Measurements from ENCODE around the gene SLC15A5.

The SLC15A5 gene

DNA sequence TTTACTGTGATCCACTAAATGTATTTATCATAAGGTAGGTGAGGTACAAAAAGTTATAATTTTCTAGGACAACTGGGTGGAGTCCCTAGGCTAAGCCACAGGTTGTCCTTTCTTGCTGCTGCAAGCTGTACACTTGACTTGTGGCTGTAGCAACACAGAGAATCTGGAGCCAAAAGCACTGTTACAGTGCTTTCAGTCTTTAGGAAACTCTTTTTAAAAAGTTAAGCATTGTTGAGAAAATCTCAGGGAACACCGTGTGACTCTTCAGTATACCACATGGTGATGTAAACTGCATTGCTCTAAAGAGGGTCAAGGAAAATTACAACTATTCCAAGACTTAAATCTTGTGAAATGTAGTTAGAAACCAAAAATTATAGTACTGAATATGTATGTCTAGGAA lies 11.4 kb downstream of the SLC15A5 start:
- no peaks in the 10 kb centered on the region for H3K36me3 ChIP-seq (ENCODE audit: control insufficient read depth in 2 of 2, insufficient read depth in 2 of 2, low read length in 2 of 2)
- H3K27ac ChIP-seq (ENCODE audit: low read length) = no peak overlapping the region
- no peak overlapping the region for H3K4me3 ChIP-seq (ENCODE audit: low read length in 2 of 2)
- no peaks in the 10 kb centered on the region for H3K4me1 ChIP-seq (ENCODE audit: control insufficient read depth, insufficient read depth, low read length)
- no peaks in the 10 kb centered on the region for H3K27me3 ChIP-seq (ENCODE audit: control insufficient read depth in 1 of 2, insufficient read depth in 2 of 2, low read length in 2 of 2)
- H3K9ac ChIP-seq (ENCODE audit: low read length in 2 of 2) = no peak overlapping the region
- no peaks in the 10 kb centered on the region for H3K9me3 ChIP-seq (ENCODE audit: control insufficient read depth in 2 of 2, low read length in 2 of 2)

- H3K9ac ChIP-seq (ENCODE audit: low read length in 2 of 2) = no peak overlapping the region
- H3K36me3 ChIP-seq (ENCODE audit: control insufficient read depth in 2 of 2, insufficient read depth in 2 of 2, low read length in 2 of 2) = no peaks in the 10 kb centered on the region
- H3K4me1 ChIP-seq (ENCODE audit: control insufficient read depth, insufficient read depth, low read length) = no peaks in the 10 kb centered on the region
- no peaks in the 10 kb centered on the region for H3K27me3 ChIP-seq (ENCODE audit: control insufficient read depth in 1 of 2, insufficient read depth in 2 of 2, low read length in 2 of 2)
- H3K4me3 ChIP-seq (ENCODE audit: low read length in 2 of 2) = no peak overlapping the region
- H3K27ac ChIP-seq (ENCODE audit: low read length) = no peak overlapping the region
- no peaks in the 10 kb centered on the region for H3K9me3 ChIP-seq (ENCODE audit: control insufficient read depth in 2 of 2, low read length in 2 of 2)
These were observed 15.5 kb downstream of the SLC15A5 start for GRCh38 chr12:16261944-16262475.

GRCh38 chr12:16260206-16260605 lies 17.3 kb downstream of the SLC15A5 start:
- H3K27ac ChIP-seq (ENCODE audit: low read length) = no peak overlapping the region
- no peaks in the 10 kb centered on the region for H3K27me3 ChIP-seq (ENCODE audit: control insufficient read depth in 1 of 2, insufficient read depth in 2 of 2, low read length in 2 of 2)
- H3K4me1 ChIP-seq (ENCODE audit: control insufficient read depth, insufficient read depth, low read length) = no peaks in the 10 kb centered on the region
- H3K36me3 ChIP-seq (ENCODE audit: control insufficient read depth in 2 of 2, insufficient read depth in 2 of 2, low read length in 2 of 2) = no peaks in the 10 kb centered on the region
- H3K9me3 ChIP-seq (ENCODE audit: control insufficient read depth in 2 of 2, low read length in 2 of 2) = no peaks in the 10 kb centered on the region
- no peak overlapping the region for H3K4me3 ChIP-seq (ENCODE audit: low read length in 2 of 2)
- no peak overlapping the region for H3K9ac ChIP-seq (ENCODE audit: low read length in 2 of 2)

DNA sequence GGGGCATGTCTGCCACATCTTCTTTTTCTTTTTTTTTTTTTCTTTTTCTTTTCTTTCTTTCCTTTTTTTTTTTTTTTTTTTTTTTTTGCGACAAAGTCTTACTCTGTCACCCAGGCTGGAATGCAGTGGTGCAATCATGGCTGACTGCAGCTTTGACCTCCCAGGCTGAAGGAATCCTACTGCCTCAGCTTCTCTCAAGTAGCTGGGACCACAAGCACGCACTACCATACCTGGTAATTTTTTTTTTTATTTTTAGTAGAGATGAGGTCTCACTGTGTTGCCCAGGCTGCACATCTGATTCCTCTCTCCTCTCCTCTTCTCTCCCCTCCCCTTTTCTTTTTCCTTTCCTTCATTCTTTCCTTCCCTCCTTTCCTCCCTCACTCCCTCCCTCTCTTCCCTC lies 18.5 kb downstream of the SLC15A5 start:
- Histone ChIP-seq H3K4me1 (ENCODE audit: control insufficient read depth, insufficient read depth, low read length) (no peaks in the 10 kb centered on the region), H3K9ac (ENCODE audit: low read length in 2 of 2) (no peak overlapping the region), H3K36me3 (ENCODE audit: control insufficient read depth in 2 of 2, insufficient read depth in 2 of 2, low read length in 2 of 2) (no peaks in the 10 kb centered on the region), H3K27ac (ENCODE audit: low read length) (no peak overlapping the region), H3K4me3 (ENCODE audit: low read length in 2 of 2) (no peak overlapping the region), H3K9me3 (ENCODE audit: control insufficient read depth in 2 of 2, low read length in 2 of 2) (no peaks in the 10 kb centered on the region), H3K27me3 (ENCODE audit: control insufficient read depth in 1 of 2, insufficient read depth in 2 of 2, low read length in 2 of 2) (no peaks in the 10 kb centered on the region)

- no peaks in the 10 kb centered on the region for H3K27me3 ChIP-seq (ENCODE audit: control insufficient read depth in 1 of 2, insufficient read depth in 2 of 2, low read length in 2 of 2)
- no peaks in the 10 kb centered on the region for H3K9me3 ChIP-seq (ENCODE audit: control insufficient read depth in 2 of 2, low read length in 2 of 2)
- no peak overlapping the region for H3K4me3 ChIP-seq (ENCODE audit: low read length in 2 of 2)
- H3K9ac ChIP-seq (ENCODE audit: low read length in 2 of 2) = no peak overlapping the region
- no peak overlapping the region for H3K27ac ChIP-seq (ENCODE audit: low read length)
- H3K36me3 ChIP-seq (ENCODE audit: control insufficient read depth in 2 of 2, insufficient read depth in 2 of 2, low read length in 2 of 2) = no peaks in the 10 kb centered on the region
- no peaks in the 10 kb centered on the region for H3K4me1 ChIP-seq (ENCODE audit: control insufficient read depth, insufficient read depth, low read length)
These were observed 31.2 kb downstream of the SLC15A5 start for GRCh38 chr12:16246264-16246663.

GRCh38 chr12:16245209-16245608 lies 32.3 kb downstream of the SLC15A5 start:
- H3K27me3 ChIP-seq (ENCODE audit: control insufficient read depth in 1 of 2, insufficient read depth in 2 of 2, low read length in 2 of 2) = no peaks in the 10 kb centered on the region

DNA sequence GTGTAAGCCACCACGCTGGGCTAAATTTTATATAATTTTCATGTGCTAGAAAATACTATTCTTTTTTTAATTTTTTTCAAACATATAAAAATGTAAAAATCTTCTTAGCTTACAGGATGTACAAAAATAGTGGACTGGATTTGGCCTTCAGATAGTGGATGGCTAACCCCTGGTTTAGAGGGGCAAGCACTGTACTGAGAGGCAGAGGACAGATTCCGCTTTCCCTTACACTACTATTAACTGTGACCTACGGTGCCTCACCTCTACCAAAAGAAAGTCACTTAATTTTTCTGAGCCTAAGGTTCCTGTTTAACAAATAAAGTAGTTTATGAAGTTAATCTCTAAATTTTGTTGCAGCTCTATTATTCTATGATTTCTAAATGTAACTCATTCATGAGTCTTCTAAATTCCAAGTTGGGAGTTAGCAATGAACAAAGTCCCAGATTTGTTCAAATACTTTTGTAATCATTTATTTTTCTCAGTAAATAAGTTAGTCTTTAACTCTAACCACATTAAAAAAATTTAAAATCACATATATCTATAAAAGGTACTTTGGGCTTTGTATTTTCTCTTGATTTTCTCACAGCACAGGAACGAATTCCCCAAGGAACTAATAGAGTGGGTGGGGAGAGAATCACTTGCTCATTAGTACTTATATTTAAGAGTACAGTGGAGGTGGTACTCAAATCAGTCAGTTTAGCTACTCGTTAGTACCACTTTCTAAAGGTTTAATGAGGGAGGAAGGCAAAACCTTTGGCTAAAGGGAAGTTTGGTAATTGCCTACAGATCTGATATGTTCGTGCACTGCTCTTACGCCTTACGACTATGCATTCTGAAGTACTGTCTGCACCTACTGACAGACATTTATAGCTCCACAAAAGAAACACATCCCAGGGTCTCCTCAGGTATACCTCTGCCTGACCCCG lies 33.7 kb downstream of the SLC15A5 start:
- Histone ChIP-seq H3K36me3 (ENCODE audit: control insufficient read depth in 2 of 2, insufficient read depth in 2 of 2, low read length in 2 of 2) (no peaks in the 10 kb centered on the region), H3K27me3 (ENCODE audit: control insufficient read depth in 1 of 2, insufficient read depth in 2 of 2, low read length in 2 of 2) (no peaks in the 10 kb centered on the region), H3K9ac (ENCODE audit: low read length in 2 of 2) (no peak overlapping the region), H3K4me3 (ENCODE audit: low read length in 2 of 2) (no peak overlapping the region), H3K4me1 (ENCODE audit: control insufficient read depth, insufficient read depth, low read length) (no peaks in the 10 kb centered on the region), H3K9me3 (ENCODE audit: control insufficient read depth in 2 of 2, low read length in 2 of 2) (no peaks in the 10 kb centered on the region), H3K27ac (ENCODE audit: low read length) (no peak overlapping the region)

More at GRCh38 chr12:16245209-16245608, 32.3 kb downstream of the SLC15A5 start:
- Histone ChIP-seq H3K27ac (ENCODE audit: low read length) (no peak overlapping the region), H3K36me3 (ENCODE audit: control insufficient read depth in 2 of 2, insufficient read depth in 2 of 2, low read length in 2 of 2) (no peaks in the 10 kb centered on the region), H3K4me1 (ENCODE audit: control insufficient read depth, insufficient read depth, low read length) (no peaks in the 10 kb centered on the region), H3K4me3 (ENCODE audit: low read length in 2 of 2) (no peak overlapping the region), H3K9me3 (ENCODE audit: control insufficient read depth in 2 of 2, low read length in 2 of 2) (no peaks in the 10 kb centered on the region), H3K9ac (ENCODE audit: low read length in 2 of 2) (no peak overlapping the region)

GRCh38 chr12:16241346-16241745 lies 36.1 kb downstream of the SLC15A5 start:
- Histone ChIP-seq H3K9me3 (ENCODE audit: control insufficient read depth in 2 of 2, low read length in 2 of 2) (no peaks in the 10 kb centered on the region), H3K4me1 (ENCODE audit: control insufficient read depth, insufficient read depth, low read length) (no peaks in the 10 kb centered on the region), H3K27ac (ENCODE audit: low read length) (no peak overlapping the region)

DNA sequence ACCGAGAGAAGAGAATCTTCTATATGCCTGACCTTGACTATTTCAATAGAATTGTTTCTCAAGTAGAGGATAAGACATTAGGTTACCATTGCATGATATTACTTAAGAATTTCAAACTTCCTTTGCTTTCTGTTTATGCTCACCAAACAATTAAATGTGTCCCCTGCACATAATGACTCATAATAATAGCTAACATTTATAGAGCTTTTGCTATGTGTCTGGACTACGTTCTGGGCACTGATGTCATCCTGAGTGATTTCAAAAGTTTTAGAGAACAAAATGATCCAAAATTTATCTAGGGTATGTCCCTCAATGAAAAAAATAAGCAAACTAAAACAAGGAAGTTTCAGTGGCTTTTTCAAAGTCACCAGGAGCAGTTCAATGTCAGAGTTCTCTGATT lies 38.8 kb downstream of the SLC15A5 start:
- Histone ChIP-seq H3K4me3 (ENCODE audit: low read length in 2 of 2) (no peak overlapping the region), H3K27me3 (ENCODE audit: control insufficient read depth in 1 of 2, insufficient read depth in 2 of 2, low read length in 2 of 2) (no peaks in the 10 kb centered on the region), H3K4me1 (ENCODE audit: control insufficient read depth, insufficient read depth, low read length) (no peaks in the 10 kb centered on the region), H3K9ac (ENCODE audit: low read length in 2 of 2) (no peak overlapping the region), H3K27ac (ENCODE audit: low read length) (no peak overlapping the region), H3K36me3 (ENCODE audit: control insufficient read depth in 2 of 2, insufficient read depth in 2 of 2, low read length in 2 of 2) (no peaks in the 10 kb centered on the region), H3K9me3 (ENCODE audit: control insufficient read depth in 2 of 2, low read length in 2 of 2) (no peaks in the 10 kb centered on the region)

More at GRCh38 chr12:16241346-16241745, 36.1 kb downstream of the SLC15A5 start:
- Histone ChIP-seq H3K36me3 (ENCODE audit: control insufficient read depth in 2 of 2, insufficient read depth in 2 of 2, low read length in 2 of 2) (no peaks in the 10 kb centered on the region), H3K4me3 (ENCODE audit: low read length in 2 of 2) (no peak overlapping the region), H3K9ac (ENCODE audit: low read length in 2 of 2) (no peak overlapping the region), H3K27me3 (ENCODE audit: control insufficient read depth in 1 of 2, insufficient read depth in 2 of 2, low read length in 2 of 2) (no peaks in the 10 kb centered on the region)

DNA sequence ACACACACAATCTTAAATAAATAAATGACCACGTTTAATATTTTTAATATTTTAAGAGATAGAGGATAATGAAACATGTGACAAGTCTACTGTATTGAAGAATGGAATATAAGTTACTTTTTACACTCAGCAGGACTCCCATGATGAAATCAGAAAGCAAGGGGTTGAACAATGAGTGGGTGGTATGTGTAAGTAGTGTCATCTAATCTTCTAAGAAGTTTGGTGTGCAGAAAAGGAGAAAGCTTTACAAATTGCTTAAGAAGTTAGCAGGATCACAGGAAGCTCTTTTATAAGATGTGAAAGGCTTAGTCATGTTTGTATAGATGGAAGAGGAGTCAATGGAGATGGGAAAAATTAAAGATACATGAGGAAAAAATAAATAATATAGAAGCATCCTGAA lies 47.8 kb downstream of the SLC15A5 start:
- Histone ChIP-seq H3K9ac (ENCODE audit: low read length in 2 of 2) (no peak overlapping the region), H3K36me3 (ENCODE audit: control insufficient read depth in 2 of 2, insufficient read depth in 2 of 2, low read length in 2 of 2) (no peaks in the 10 kb centered on the region), H3K9me3 (ENCODE audit: control insufficient read depth in 2 of 2, low read length in 2 of 2) (no peaks in the 10 kb centered on the region), H3K27me3 (ENCODE audit: control insufficient read depth in 1 of 2, insufficient read depth in 2 of 2, low read length in 2 of 2) (no peaks in the 10 kb centered on the region), H3K4me1 (ENCODE audit: control insufficient read depth, insufficient read depth, low read length) (no peaks in the 10 kb centered on the region), H3K27ac (ENCODE audit: low read length) (no peak overlapping the region), H3K4me3 (ENCODE audit: low read length in 2 of 2) (no peak overlapping the region)

DNA sequence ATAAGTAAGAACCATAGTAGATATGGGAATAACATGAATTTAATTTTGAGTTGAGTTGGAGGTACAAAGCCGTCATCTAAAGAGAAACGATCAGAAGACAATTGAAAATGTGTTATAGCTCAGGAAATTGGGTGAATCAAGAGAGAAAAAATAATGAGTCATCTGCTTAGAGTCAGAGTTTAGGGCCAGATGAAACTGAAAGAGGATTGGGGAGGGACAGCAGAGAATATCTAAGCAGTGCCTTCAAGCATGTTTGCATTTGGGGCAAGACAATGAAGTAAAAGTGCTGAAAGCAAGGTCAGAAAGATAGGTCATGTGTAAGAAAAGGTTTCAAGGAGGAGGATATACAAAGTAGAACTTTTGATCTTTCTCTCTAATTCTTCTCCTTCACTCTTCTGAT lies 49.4 kb downstream of the SLC15A5 start:
- H3K27ac ChIP-seq (ENCODE audit: low read length) = no peak overlapping the region
- H3K36me3 ChIP-seq (ENCODE audit: control insufficient read depth in 2 of 2, insufficient read depth in 2 of 2, low read length in 2 of 2) = no peaks in the 10 kb centered on the region
- H3K9me3 ChIP-seq (ENCODE audit: control insufficient read depth in 2 of 2, low read length in 2 of 2) = no peaks in the 10 kb centered on the region
- H3K4me1 ChIP-seq (ENCODE audit: control insufficient read depth, insufficient read depth, low read length) = no peaks in the 10 kb centered on the region
- no peak overlapping the region for H3K9ac ChIP-seq (ENCODE audit: low read length in 2 of 2)
- no peaks in the 10 kb centered on the region for H3K27me3 ChIP-seq (ENCODE audit: control insufficient read depth in 1 of 2, insufficient read depth in 2 of 2, low read length in 2 of 2)
- no peak overlapping the region for H3K4me3 ChIP-seq (ENCODE audit: low read length in 2 of 2)

Data from stomach smooth muscle (tissue), 2 donors.